Measurements from ENCODE around the gene MRPL43. TPM values are rescaled to one million over a fixed set of nuclear protein-coding genes. Genes with fewer than 3 reads are reported as not detected.

MRPL43 gene
- total and polyA plus RNA-seq, 4 donors = 30.5 to 76.0 (median 57.8) TPM

- Histone ChIP-seq H3K9ac (ENCODE audit: low read depth in 1 of 2, low read length in 2 of 2) (no peak overlapping the region), H3K9me3 (ENCODE audit: control insufficient read depth in 4 of 4, low read length in 3 of 4) (no peaks in the 10 kb centered on the region), H3K27me3 (ENCODE audit: control insufficient read depth in 4 of 4, insufficient read depth in 4 of 4, low read length in 3 of 4) (peaks cover 0 to 2% (median under 1%) of the 10 kb centered on the region in 4 donors), H3K27ac (ENCODE audit: low read depth in 1 of 2, low read length in 2 of 2) (no peak overlapping the region), H3K4me3 (ENCODE audit: low read depth in 1 of 3, low read length in 3 of 3) (no peak overlapping the region), H3K4me1 (ENCODE audit: control insufficient read depth in 4 of 4, insufficient read depth in 4 of 4, low read length in 3 of 4) (peaks cover 0 to 4% (median under 1%) of the 10 kb centered on the region in 4 donors), H3K36me3 (ENCODE audit: control insufficient read depth in 4 of 4, insufficient read depth in 3 of 4, low read depth in 1 of 4, low read length in 3 of 4) (no peaks in the 10 kb centered on the region)
- DNase-seq (ENCODE audit: low spot score) = no peak
- no peak for TF ChIP-seq ATF3 (IDR thresholded peaks at IDR 0.05)
- TF ChIP-seq RAD21 (IDR thresholded peaks at IDR 0.05) = no peak
- TF ChIP-seq, protein P1, sequence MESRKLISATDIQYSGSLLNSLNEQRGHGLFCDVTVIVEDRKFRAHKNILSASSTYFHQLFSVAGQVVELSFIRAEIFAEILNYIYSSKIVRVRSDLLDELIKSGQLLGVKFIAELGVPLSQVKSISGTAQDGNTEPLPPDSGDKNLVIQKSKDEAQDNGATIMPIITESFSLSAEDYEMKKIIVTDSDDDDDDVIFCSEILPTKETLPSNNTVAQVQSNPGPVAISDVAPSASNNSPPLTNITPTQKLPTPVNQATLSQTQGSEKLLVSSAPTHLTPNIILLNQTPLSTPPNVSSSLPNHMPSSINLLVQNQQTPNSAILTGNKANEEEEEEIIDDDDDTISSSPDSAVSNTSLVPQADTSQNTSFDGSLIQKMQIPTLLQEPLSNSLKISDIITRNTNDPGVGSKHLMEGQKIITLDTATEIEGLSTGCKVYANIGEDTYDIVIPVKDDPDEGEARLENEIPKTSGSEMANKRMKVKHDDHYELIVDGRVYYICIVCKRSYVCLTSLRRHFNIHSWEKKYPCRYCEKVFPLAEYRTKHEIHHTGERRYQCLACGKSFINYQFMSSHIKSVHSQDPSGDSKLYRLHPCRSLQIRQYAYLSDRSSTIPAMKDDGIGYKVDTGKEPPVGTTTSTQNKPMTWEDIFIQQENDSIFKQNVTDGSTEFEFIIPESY (IDR thresholded peaks at IDR 0.05) = no peak
- no peak for TF ChIP-seq HNF4A (conservative IDR thresholded peaks at IDR 0.05)
- TF ChIP-seq FOXA2 (IDR thresholded peaks at IDR 0.05) = no peak
- TF ChIP-seq TAF1 (conservative IDR thresholded peaks at IDR 0.05) = no peak
- TF ChIP-seq NR2F2 (IDR thresholded peaks at IDR 0.05) = no peak
- no peak for TF ChIP-seq JUND (IDR thresholded peaks at IDR 0.05)
- TF ChIP-seq EGR1 (IDR thresholded peaks at IDR 0.05; ENCODE audit: low read depth in 2 of 2) = no peak
- no peak for TF ChIP-seq FOXA1 (IDR thresholded peaks at IDR 0.05)
- TF ChIP-seq HNF4G (IDR thresholded peaks at IDR 0.05) = no peak
- WGBS = 47% methylated on average over 2 of the region's 2 CpGs
Measured at GRCh38 chr10:101019440-101019703, 32.1 kb upstream of the MRPL43 start.

DNA sequence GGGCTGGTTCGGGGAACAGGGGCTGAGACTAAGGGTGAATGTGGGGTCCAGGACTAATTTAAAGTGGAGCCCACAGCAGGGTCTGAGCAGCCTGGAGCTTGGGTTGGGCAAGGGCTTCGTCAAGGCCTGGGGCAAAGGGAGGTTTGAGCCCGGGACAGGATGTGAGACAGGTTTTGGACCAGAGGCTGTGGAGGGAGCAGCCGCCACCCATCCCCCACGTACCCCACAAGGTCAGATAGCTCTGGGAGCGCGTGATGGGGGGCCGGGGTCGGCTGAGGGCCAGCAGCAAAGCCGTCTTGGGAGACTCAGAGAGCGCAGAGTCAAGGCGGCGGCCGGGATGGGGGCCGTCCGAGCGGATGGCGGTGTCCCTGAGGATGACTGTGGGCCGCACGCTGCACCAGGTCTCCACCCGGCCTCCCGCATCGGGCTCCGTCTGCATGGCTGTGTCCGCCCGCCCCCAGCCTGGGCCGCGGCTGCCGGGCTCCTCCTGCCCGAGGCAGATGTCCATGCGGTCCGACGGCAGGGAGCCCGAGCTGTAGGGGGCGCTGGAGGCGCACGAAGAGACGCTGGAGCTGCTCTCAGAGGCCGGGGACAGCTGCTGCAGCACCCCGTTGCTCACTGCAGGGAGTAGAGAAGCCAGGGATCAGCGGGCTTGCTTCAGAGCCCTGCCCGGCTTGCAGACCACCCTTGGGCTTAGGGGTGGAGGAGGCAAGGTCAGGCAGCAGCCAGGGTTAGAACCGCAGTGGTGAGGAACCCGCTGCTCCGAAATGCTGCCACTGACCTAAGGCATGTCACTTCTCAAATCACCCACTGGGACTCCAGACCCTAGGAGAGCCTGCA lies 31.5 kb upstream of the MRPL43 start:
- DNase-seq (ENCODE audit: low spot score) = peak; percentile 80
- Histone ChIP-seq H3K27ac (ENCODE audit: low read depth in 1 of 2, low read length in 2 of 2) (no peak overlapping the region), H3K4me1 (ENCODE audit: control insufficient read depth in 4 of 4, insufficient read depth in 4 of 4, low read length in 3 of 4) (peaks cover 0 to 4% (median under 1%) of the 10 kb centered on the region in 4 donors), H3K27me3 (ENCODE audit: control insufficient read depth in 4 of 4, insufficient read depth in 4 of 4, low read length in 3 of 4) (peaks cover 0 to 2% (median under 1%) of the 10 kb centered on the region in 4 donors), H3K9me3 (ENCODE audit: control insufficient read depth in 4 of 4, low read length in 3 of 4) (no peaks in the 10 kb centered on the region), H3K9ac (ENCODE audit: low read depth in 1 of 2, low read length in 2 of 2) (no peak overlapping the region), H3K4me3 (ENCODE audit: low read depth in 1 of 3, low read length in 3 of 3) (no peak overlapping the region), H3K36me3 (ENCODE audit: control insufficient read depth in 4 of 4, insufficient read depth in 3 of 4, low read depth in 1 of 4, low read length in 3 of 4) (no peaks in the 10 kb centered on the region)
- 26% methylated on average over 45 of the region's 45 CpGs for WGBS
- TF ChIP-seq HNF4A (conservative IDR thresholded peaks at IDR 0.05) (no peak), FOXA2 (IDR thresholded peaks at IDR 0.05) (no peak), GABPA (IDR thresholded peaks at IDR 0.05 in 1 of 2, conservative IDR thresholded peaks at IDR 0.05 in 1 of 2) (no peak), EGR1 (IDR thresholded peaks at IDR 0.05; ENCODE audit: low read depth in 2 of 2) (no peak), CTCF (IDR thresholded peaks at IDR 0.05; ENCODE audit: low read depth, low read length, missing input control) (peak; percentile 41), RXRA (IDR thresholded peaks at IDR 0.05) (no peak), NR2F2 (IDR thresholded peaks at IDR 0.05) (no peak), HNF4G (IDR thresholded peaks at IDR 0.05) (no peak), RAD21 (IDR thresholded peaks at IDR 0.05) (peak; percentile 57 to 73), ATF3 (IDR thresholded peaks at IDR 0.05) (no peak), FOXA1 (IDR thresholded peaks at IDR 0.05) (no peak), YY1 (IDR thresholded peaks at IDR 0.05) (no peak)
- TF ChIP-seq, protein P2, sequence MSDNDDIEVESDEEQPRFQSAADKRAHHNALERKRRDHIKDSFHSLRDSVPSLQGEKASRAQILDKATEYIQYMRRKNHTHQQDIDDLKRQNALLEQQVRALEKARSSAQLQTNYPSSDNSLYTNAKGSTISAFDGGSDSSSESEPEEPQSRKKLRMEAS (IDR thresholded peaks at IDR 0.05) = no peak
- TF ChIP-seq, protein P1 (IDR thresholded peaks at IDR 0.05) = no peak
- TF ChIP-seq, protein P3, sequence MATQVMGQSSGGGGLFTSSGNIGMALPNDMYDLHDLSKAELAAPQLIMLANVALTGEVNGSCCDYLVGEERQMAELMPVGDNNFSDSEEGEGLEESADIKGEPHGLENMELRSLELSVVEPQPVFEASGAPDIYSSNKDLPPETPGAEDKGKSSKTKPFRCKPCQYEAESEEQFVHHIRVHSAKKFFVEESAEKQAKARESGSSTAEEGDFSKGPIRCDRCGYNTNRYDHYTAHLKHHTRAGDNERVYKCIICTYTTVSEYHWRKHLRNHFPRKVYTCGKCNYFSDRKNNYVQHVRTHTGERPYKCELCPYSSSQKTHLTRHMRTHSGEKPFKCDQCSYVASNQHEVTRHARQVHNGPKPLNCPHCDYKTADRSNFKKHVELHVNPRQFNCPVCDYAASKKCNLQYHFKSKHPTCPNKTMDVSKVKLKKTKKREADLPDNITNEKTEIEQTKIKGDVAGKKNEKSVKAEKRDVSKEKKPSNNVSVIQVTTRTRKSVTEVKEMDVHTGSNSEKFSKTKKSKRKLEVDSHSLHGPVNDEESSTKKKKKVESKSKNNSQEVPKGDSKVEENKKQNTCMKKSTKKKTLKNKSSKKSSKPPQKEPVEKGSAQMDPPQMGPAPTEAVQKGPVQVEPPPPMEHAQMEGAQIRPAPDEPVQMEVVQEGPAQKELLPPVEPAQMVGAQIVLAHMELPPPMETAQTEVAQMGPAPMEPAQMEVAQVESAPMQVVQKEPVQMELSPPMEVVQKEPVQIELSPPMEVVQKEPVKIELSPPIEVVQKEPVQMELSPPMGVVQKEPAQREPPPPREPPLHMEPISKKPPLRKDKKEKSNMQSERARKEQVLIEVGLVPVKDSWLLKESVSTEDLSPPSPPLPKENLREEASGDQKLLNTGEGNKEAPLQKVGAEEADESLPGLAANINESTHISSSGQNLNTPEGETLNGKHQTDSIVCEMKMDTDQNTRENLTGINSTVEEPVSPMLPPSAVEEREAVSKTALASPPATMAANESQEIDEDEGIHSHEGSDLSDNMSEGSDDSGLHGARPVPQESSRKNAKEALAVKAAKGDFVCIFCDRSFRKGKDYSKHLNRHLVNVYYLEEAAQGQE (IDR thresholded peaks at IDR 0.05) = no peak
